ENCODE measurements around the gene FRMD4A. TPM values are rescaled to one million over a fixed set of nuclear protein-coding genes. Genes with fewer than 3 reads are reported as not detected.

FRMD4A gene
- total RNA-seq, 1 experiment from 2014 or later = 0.23 TPM

GRCh38 chr10:13944823-13945222 lies 385.9 kb downstream of the FRMD4A start:
- TF ChIP-seq, protein P1, sequence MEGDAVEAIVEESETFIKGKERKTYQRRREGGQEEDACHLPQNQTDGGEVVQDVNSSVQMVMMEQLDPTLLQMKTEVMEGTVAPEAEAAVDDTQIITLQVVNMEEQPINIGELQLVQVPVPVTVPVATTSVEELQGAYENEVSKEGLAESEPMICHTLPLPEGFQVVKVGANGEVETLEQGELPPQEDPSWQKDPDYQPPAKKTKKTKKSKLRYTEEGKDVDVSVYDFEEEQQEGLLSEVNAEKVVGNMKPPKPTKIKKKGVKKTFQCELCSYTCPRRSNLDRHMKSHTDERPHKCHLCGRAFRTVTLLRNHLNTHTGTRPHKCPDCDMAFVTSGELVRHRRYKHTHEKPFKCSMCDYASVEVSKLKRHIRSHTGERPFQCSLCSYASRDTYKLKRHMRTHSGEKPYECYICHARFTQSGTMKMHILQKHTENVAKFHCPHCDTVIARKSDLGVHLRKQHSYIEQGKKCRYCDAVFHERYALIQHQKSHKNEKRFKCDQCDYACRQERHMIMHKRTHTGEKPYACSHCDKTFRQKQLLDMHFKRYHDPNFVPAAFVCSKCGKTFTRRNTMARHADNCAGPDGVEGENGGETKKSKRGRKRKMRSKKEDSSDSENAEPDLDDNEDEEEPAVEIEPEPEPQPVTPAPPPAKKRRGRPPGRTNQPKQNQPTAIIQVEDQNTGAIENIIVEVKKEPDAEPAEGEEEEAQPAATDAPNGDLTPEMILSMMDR (IDR thresholded peaks at IDR 0.05; ENCODE audit: unreplicated experiment) = no peak
- intact Hi-C loops (cut with micrococcal nuclease) = no loop called here
- Mint-ChIP-seq H3K36me3 (ENCODE audit: insufficient read depth, unreplicated experiment) (no peaks in the 10 kb centered on the region), H3K27me3 (ENCODE audit: insufficient read depth, unreplicated experiment) (no peaks in the 10 kb centered on the region), H3K4me1 (ENCODE audit: insufficient read depth, unreplicated experiment) (no peaks in the 10 kb centered on the region), H3K9me3 (ENCODE audit: unreplicated experiment) (peaks cover 11% of the 10 kb centered on the region), H3K27ac (ENCODE audit: low read depth, unreplicated experiment) (no peak overlapping the region), H3K4me3 (ENCODE audit: unreplicated experiment) (no peak overlapping the region)
- BruUV-seq (replicated peaks) = no TSS peak
- no peak for DNase-seq (ENCODE audit: unreplicated experiment)
- POLR2A ChIA-PET = interaction anchor here (0.7 kb wide), 2 partner anchors 489 to 691 kb away, joined by 3 read pairs; no protein-coding TSS in a partner anchor
- CTCF ChIA-PET = no interaction called here

DNA sequence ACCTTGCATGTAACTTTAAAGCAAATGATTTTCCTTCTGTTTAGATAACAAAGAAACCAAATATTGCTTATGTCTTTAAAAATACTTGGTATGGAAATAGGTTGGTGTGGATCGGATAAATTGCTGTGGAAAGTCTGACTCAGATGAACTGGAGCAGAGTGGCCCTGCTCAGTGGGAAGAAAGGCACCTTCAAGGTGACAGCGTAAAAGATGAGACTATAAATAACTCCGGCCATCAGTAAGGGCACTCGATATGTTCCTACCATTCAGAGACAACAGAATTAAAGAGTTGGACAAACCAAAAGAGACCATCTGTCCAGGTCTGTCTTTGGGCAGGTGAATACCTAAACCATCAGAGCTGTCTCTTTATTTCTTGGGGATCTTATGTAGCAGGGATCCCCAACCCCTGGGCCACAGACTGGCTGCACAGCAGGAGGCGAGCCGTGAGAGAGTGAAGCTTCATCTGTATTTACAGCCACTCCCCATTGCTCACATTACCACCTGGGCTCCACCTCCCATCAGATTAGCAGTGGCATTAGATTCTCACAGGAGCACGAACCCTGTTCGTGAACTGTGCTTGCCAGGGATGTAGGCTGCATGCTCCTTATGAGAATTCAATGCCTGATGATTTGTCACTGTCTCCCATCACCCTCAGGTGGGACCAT lies 386.9 kb downstream of the FRMD4A start:
- Mint-ChIP-seq H3K4me1 (ENCODE audit: insufficient read depth, unreplicated experiment) (no peaks in the 10 kb centered on the region), H3K36me3 (ENCODE audit: insufficient read depth, unreplicated experiment) (no peaks in the 10 kb centered on the region), H3K27me3 (ENCODE audit: insufficient read depth, unreplicated experiment) (no peaks in the 10 kb centered on the region), H3K4me3 (ENCODE audit: unreplicated experiment) (no peak overlapping the region), H3K27ac (ENCODE audit: low read depth, unreplicated experiment) (no peak overlapping the region), H3K9me3 (ENCODE audit: unreplicated experiment) (peaks cover 11% of the 10 kb centered on the region)
- TF ChIP-seq, protein P1 (IDR thresholded peaks at IDR 0.05; ENCODE audit: unreplicated experiment) = no peak
- BruUV-seq (replicated peaks) = no TSS peak
- no peak for DNase-seq (ENCODE audit: unreplicated experiment)
- ChIA-PET CTCF (no interaction called here), POLR2A (no interaction called here)
- intact Hi-C loops (cut with micrococcal nuclease) = no loop called here

DNA sequence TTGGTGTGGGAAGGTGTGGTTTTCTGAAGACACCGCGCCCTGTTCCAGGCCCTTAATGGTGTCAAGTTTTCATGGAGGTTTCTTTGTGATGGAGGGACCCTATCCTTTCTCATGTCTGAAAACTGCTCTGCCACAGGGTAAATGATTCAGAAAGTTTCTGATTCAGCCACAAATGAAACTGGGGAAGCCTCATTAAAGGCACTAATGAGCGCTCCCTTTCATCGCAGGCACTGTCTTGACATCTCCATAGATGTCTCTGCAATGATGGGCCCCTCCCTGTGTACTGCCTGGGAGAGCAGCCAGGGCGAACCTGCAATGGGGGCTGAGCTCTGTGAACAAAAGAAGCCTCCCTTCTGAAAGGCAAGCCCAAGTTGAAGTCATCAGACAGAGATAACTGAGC lies 388.7 kb downstream of the FRMD4A start:
- TF ChIP-seq, protein P1 (IDR thresholded peaks at IDR 0.05; ENCODE audit: unreplicated experiment) = no peak

GRCh38 chr10:13939391-13939790 lies 391.3 kb downstream of the FRMD4A start:
- intact Hi-C loops (cut with micrococcal nuclease) = no loop called here
- BruUV-seq (replicated peaks) = no TSS peak
- H3K27ac Mint-ChIP-seq (ENCODE audit: low read depth, unreplicated experiment) = no peak overlapping the region

More for the DNA sequence above, 388.7 kb downstream of the FRMD4A start:
- Mint-ChIP-seq H3K4me1 (ENCODE audit: insufficient read depth, unreplicated experiment) (no peaks in the 10 kb centered on the region), H3K27me3 (ENCODE audit: insufficient read depth, unreplicated experiment) (no peaks in the 10 kb centered on the region), H3K4me3 (ENCODE audit: unreplicated experiment) (no peak overlapping the region), H3K9me3 (ENCODE audit: unreplicated experiment) (peaks cover 11% of the 10 kb centered on the region), H3K36me3 (ENCODE audit: insufficient read depth, unreplicated experiment) (no peaks in the 10 kb centered on the region), H3K27ac (ENCODE audit: low read depth, unreplicated experiment) (no peak overlapping the region)
- POLR2A ChIA-PET = no interaction called here
- CTCF ChIA-PET = interaction anchor here (0.6 kb wide), 1 partner anchor 422 kb away, joined by 3 read pairs; no protein-coding TSS in a partner anchor
- intact Hi-C loops (cut with micrococcal nuclease) = no loop called here
- no TSS peak for BruUV-seq (replicated peaks)
- DNase-seq (ENCODE audit: unreplicated experiment) = no peak

More at GRCh38 chr10:13939391-13939790, 391.3 kb downstream of the FRMD4A start:
- H3K4me3 Mint-ChIP-seq (ENCODE audit: unreplicated experiment) = no peak overlapping the region
- no peak for DNase-seq (ENCODE audit: unreplicated experiment)
- CTCF ChIA-PET = no interaction called here
- H3K36me3 Mint-ChIP-seq (ENCODE audit: insufficient read depth, unreplicated experiment) = no peaks in the 10 kb centered on the region
- H3K9me3 Mint-ChIP-seq (ENCODE audit: unreplicated experiment) = peaks cover 11% of the 10 kb centered on the region
- H3K4me1 Mint-ChIP-seq (ENCODE audit: insufficient read depth, unreplicated experiment) = no peaks in the 10 kb centered on the region
- no peaks in the 10 kb centered on the region for H3K27me3 Mint-ChIP-seq (ENCODE audit: insufficient read depth, unreplicated experiment)
- POLR2A ChIA-PET = no interaction called here
- TF ChIP-seq, protein P1 (IDR thresholded peaks at IDR 0.05; ENCODE audit: unreplicated experiment) = no peak

All from MCF 10A (cell line).